GM19351 (cell line): ENCODE results near the gene LY86.
"Not testable (repeated sequence)": the region's sequence is repeated elsewhere in the genome, so short reads cannot be mapped to it uniquely, and the experiment has no call there.

Source experiments
- ATAC-seq: cut with Tn5 transposase; IDR thresholded peaks from one replicate; pipeline ENCODE4 v1.9.1; 2021; ENCODE audit warnings: mild to moderate bottlenecking, moderate library complexity; ENCODE audit not compliant: unreplicated experiment

The LY86 gene

GRCh38 chr6:6650839-6651238 lies 62.3 kb downstream of the LY86 start:
- ATAC-seq: no peak

- no peak for ATAC-seq
Measured at GRCh38 chr6:6651335-6651734, 62.8 kb downstream of the LY86 start.

GRCh38 chr6:6652932-6653331 lies 64.4 kb downstream of the LY86 start:
- ATAC-seq: no peak

- ATAC-seq: no peak
Measured at GRCh38 chr6:6654599-6655575, 66.4 kb downstream of the LY86 start.

- no peak for ATAC-seq
Measured at GRCh38 chr6:6655805-6656251, 67.3 kb downstream of the LY86 start.

- ATAC-seq: no peak
Measured at GRCh38 chr6:6656287-6656686, 67.8 kb downstream of the LY86 start.

- ATAC-seq: no peak
Measured at GRCh38 chr6:6657085-6657819, 68.7 kb downstream of the LY86 start.

GRCh38 chr6:6657820-6658217 lies 69.3 kb downstream of the LY86 start:
- ATAC-seq: no peak

GRCh38 chr6:6659600-6660327 lies 71.2 kb downstream of the LY86 start:
- peak; percentile 81 for ATAC-seq

GRCh38 chr6:6660339-6661045 lies 72.0 kb downstream of the LY86 start:
- no peak for ATAC-seq

GRCh38 chr6:6661191-6661590 lies 72.7 kb downstream of the LY86 start:
- ATAC-seq: no peak

GRCh38 chr6:6661684-6662083 lies 73.2 kb downstream of the LY86 start:
- ATAC-seq: no peak

- ATAC-seq: no peak
Measured at GRCh38 chr6:6663421-6664135, 75.1 kb downstream of the LY86 start.

- ATAC-seq: no peak
Measured at GRCh38 chr6:6665555-6666243, 77.2 kb downstream of the LY86 start.

GRCh38 chr6:6670150-6670549 lies 81.6 kb downstream of the LY86 start:
- not testable (repeated sequence) for ATAC-seq

- ATAC-seq: no peak
Measured at GRCh38 chr6:6674872-6675271, 86.4 kb downstream of the LY86 start.

- peak; percentile 59 for ATAC-seq
Measured at GRCh38 chr6:6676910-6677441, 88.5 kb downstream of the LY86 start.

- no peak for ATAC-seq
Measured at GRCh38 chr6:6678185-6678671, 89.7 kb downstream of the LY86 start.

GRCh38 chr6:6678811-6679210 lies 90.3 kb downstream of the LY86 start:
- ATAC-seq: no peak
